Thyroid gland (tissue), 4 donors: Measurements from ENCODE around the gene ZMIZ1.

Experiments used
- CTCF ChIP-seq, 6 experiments: fragments of 200-600 bp in 3 of 6; fragments of 450-650 bp in 3 of 6; sonication (generic) in 3 of 6; IDR thresholded peaks; one replicate each; pipeline ENCODE4 v1.5.1; 2016 to 2019; ENCODE audit warnings: antibody characterized with exemption in 6 of 6, mild to moderate bottlenecking in 2 of 6, inconsistent platforms in 1 of 6, moderate library complexity in 1 of 6
- POLR2A ChIP-seq, 2 donors: fragments of 450-650 bp; IDR thresholded peaks; one replicate each; pipeline ENCODE4 v1.6.1; 2017; ENCODE audit warnings: antibody characterized with exemption in 2 of 2, mild to moderate bottlenecking in 2 of 2, moderate library complexity in 1 of 2

- TF ChIP-seq CTCF (IDR thresholded peaks at IDR 0.05) (no peak), POLR2A (IDR thresholded peaks at IDR 0.05) (no peak)
Measured at GRCh38 chr10:79030705-79031104, 38.1 kb upstream of the ZMIZ1 start.
